ENCODE results near the gene OLFM1. TPM values are rescaled to one million over a fixed set of nuclear protein-coding genes. Genes with fewer than 3 reads are reported as not detected.

The OLFM1 gene
- polyA plus RNA-seq, 1 donor, result 29.3 TPM

DNA sequence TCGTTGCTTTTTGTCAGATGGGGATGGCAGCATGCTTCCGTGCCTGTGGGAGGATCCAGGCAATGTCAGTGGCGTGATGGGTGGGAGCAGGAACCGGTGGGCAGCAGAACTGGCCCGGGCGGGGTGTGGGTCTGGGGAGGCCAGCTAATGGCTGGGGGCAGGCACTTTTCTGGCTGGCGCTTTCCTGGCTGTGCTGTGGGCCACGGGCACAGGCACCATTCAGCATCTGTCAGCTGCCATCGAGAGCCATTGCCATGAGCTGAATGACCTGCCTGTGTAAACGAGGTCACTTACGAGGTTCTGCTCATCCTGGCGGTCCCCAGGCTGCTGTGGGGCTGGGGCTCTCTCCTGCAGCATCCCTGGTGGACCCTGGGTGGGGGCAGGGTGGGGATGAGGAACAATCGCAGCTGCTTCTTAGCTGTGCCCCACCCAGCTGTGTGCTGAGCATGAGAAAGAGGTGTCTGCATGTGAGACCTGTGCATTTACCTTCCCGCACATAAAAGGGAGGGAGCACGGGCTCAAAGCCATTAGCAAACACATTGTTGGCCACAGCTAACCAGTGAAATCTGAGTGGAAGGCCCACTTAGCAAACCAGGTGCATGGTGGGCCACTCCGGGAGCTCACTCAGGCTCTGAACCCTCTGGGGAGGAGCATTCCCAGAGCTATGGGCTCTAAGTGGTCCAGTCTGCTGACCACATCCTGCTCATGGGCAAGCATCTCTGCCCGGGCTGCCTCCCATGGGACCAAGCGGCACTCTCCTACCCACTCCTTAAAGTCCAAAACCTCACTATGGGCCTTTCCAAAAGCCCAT lies 41.3 kb upstream of the OLFM1 start:
- Histone ChIP-seq H3K4me1 (ENCODE audit: control insufficient read depth, insufficient read depth, low read length) (no peaks in the 10 kb centered on the region), H3K9me3 (ENCODE audit: control insufficient read depth, low read depth, low read length) (no peaks in the 10 kb centered on the region), H3K36me3 (ENCODE audit: control insufficient read depth, insufficient read depth, low read length) (no peaks in the 10 kb centered on the region), H3K27ac (ENCODE audit: low read length) (no peak overlapping the region), H3K4me3 (ENCODE audit: low read length) (no peak overlapping the region), H3K27me3 (ENCODE audit: control insufficient read depth, insufficient read depth, low read length) (no peaks in the 10 kb centered on the region)
- no peak for DNase-seq
- no CpG with 5 or more reads among the region's 18 CpGs for WGBS (ENCODE audit: insufficient coverage, low lambda C conversion rate)

DNA sequence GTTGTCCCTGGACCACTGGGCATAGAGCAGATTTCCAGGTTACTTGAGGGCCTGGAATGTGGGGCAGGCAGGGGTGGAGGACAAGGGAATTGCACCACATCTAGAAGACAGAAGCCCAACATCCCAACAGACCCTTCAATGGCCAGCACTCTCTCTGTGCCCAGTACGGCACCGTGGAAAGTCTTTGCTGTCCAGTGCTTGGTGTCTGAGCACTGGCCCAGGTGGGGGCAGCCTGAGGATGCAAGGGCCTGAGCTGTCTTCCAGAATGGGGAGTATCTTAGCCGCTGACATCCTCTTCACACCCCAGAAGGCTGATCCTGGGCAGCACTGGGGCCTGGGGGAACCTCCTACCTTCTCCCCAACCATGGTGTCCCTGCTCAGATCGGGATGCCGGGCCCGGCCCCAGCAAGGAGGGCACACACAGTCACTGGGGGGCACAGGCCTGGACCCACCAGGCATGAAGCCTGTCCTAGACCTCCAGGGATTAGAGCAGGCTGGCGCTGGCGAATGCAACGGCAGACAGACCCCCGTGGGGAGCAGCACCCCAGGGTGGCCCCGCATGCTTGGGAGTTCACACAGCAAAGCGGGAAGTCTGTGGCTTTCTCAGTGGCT lies 40.6 kb upstream of the OLFM1 start:
- WGBS (ENCODE audit: insufficient coverage, low lambda C conversion rate), result no CpG with 5 or more reads among the region's 12 CpGs
- Histone ChIP-seq H3K27ac (ENCODE audit: low read length) (no peak overlapping the region), H3K4me1 (ENCODE audit: control insufficient read depth, insufficient read depth, low read length) (no peaks in the 10 kb centered on the region), H3K27me3 (ENCODE audit: control insufficient read depth, insufficient read depth, low read length) (no peaks in the 10 kb centered on the region), H3K4me3 (ENCODE audit: low read length) (no peak overlapping the region), H3K36me3 (ENCODE audit: control insufficient read depth, insufficient read depth, low read length) (no peaks in the 10 kb centered on the region), H3K9me3 (ENCODE audit: control insufficient read depth, low read depth, low read length) (no peaks in the 10 kb centered on the region)
- no peak for DNase-seq

DNA sequence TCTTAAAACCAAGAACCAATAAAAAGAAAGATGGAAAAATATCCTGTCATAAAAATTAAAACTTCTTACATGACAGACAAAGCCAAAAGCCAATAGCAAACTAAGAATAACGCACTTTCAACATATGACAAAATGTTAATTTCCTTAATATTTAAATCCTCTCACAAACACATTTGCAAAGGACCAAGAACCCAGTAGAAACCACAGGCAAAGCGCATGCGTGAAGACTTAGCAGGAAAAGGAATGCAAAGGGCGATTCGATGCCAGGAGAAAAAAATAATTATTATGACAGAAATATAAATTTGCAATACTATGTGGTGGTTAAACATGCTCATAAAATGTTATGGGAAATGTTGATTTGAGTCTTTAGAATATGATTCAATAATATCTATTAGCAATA lies 39.9 kb upstream of the OLFM1 start:
- no peaks in the 10 kb centered on the region for H3K36me3 ChIP-seq (ENCODE audit: control insufficient read depth, insufficient read depth, low read length)
- no peaks in the 10 kb centered on the region for H3K27me3 ChIP-seq (ENCODE audit: control insufficient read depth, insufficient read depth, low read length)
- no peak for DNase-seq
- no peaks in the 10 kb centered on the region for H3K9me3 ChIP-seq (ENCODE audit: control insufficient read depth, low read depth, low read length)
- H3K4me3 ChIP-seq (ENCODE audit: low read length), result no peak overlapping the region
- WGBS (ENCODE audit: insufficient coverage, low lambda C conversion rate), result 98% methylated on average over 5 of the region's 5 CpGs
- H3K4me1 ChIP-seq (ENCODE audit: control insufficient read depth, insufficient read depth, low read length), result no peaks in the 10 kb centered on the region
- H3K27ac ChIP-seq (ENCODE audit: low read length), result no peak overlapping the region

DNA sequence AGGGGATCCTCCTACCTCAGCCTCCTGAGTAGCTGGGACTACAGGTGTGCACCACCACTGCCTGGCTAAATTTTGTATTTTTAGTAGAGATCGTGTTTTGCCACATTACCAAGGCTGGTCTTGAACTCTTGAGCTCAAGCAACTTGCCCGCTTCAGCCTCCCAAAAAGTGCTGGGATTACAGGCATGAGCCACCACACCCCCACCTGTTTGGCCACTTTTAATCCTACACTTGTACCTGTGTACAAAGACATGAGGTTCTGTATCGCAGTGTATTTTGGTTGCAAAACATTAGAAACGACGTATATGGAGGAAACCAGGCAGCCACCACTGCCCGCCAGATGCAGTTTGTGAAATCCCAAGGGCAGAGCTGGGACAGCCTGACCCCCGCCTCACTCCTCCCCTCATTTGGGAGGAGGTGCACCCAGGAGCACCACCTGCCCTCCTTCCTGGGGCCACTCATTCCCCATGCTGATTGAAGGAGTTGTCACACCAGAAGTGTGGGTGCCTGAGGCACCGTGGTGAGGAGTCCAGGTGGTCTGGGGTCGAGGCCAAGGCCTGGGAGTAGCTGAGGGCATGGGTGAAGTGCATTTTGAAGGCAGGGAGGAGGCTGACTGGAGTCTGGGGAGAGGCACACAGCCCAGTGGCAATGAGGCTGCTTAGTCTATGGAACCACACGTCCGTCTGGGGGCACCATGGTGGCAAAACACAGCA lies 39.3 kb upstream of the OLFM1 start:
- WGBS (ENCODE audit: insufficient coverage, low lambda C conversion rate), result no CpG with 5 or more reads among the region's 11 CpGs
- H3K4me1 ChIP-seq (ENCODE audit: control insufficient read depth, insufficient read depth, low read length), result no peaks in the 10 kb centered on the region
- no peak overlapping the region for H3K4me3 ChIP-seq (ENCODE audit: low read length)
- H3K27ac ChIP-seq (ENCODE audit: low read length), result no peak overlapping the region
- H3K27me3 ChIP-seq (ENCODE audit: control insufficient read depth, insufficient read depth, low read length), result no peaks in the 10 kb centered on the region
- H3K36me3 ChIP-seq (ENCODE audit: control insufficient read depth, insufficient read depth, low read length), result no peaks in the 10 kb centered on the region
- no peak for DNase-seq
- no peaks in the 10 kb centered on the region for H3K9me3 ChIP-seq (ENCODE audit: control insufficient read depth, low read depth, low read length)

DNA sequence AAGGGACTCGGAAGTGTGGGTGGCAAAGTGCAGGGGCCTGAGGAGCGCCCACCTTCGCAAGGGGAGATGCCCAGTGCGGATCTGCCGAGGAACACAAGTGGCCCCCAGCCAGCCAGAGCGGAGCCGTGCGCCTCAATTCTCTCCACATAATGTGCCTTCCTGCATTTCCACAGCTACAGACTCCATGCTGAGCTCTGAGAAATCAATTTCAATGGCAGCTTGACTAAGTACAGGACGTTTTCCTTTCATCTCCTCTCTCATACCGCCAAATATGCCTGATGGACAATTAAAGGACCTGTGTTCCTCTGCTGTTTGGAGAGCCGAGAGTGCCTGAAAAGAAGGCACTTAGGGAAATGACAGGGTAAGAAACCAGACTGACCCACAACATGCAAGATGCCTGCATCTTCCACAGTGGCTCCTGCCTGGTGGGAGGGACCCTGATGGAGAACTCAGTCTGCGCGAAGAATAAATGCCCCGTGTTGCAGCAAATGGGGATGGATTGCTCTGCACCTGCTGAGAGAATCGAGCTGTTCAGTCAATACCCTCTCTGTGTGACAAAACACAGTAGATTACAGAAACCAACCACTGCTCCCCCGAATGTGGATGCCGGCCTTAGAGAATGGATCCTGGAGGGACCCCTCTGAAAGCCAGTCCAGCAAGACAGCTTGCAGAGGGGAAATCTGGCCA lies 38.6 kb upstream of the OLFM1 start:
- H3K4me1 ChIP-seq (ENCODE audit: control insufficient read depth, insufficient read depth, low read length), result no peaks in the 10 kb centered on the region

DNA sequence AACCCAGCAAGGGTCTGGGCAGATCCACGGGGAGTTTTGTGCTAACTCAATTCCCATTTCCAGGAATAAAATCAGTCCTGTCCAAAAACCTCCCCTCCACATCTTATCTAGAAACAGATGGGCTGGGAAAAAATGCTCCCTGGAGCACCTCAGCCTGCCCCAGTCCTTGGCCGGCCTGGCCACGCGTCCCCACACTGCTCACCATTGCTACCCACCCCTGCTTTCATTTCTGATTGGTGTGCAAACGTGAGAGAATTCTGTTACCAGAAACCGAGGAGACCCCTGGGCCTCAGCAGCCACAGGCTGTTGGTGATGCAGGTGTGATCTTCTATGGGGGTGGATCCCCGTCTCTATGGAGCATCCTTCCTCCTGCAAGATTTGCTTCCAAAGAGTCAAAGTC lies 38.0 kb upstream of the OLFM1 start:
- Histone ChIP-seq H3K36me3 (ENCODE audit: control insufficient read depth, insufficient read depth, low read length) (no peaks in the 10 kb centered on the region), H3K4me3 (ENCODE audit: low read length) (no peak overlapping the region), H3K27me3 (ENCODE audit: control insufficient read depth, insufficient read depth, low read length) (no peaks in the 10 kb centered on the region), H3K9me3 (ENCODE audit: control insufficient read depth, low read depth, low read length) (no peaks in the 10 kb centered on the region), H3K27ac (ENCODE audit: low read length) (no peak overlapping the region), H3K4me1 (ENCODE audit: control insufficient read depth, insufficient read depth, low read length) (no peaks in the 10 kb centered on the region)
- no CpG with 5 or more reads among the region's 7 CpGs for WGBS (ENCODE audit: insufficient coverage, low lambda C conversion rate)
- DNase-seq, result no peak

More for the DNA sequence above, 38.6 kb upstream of the OLFM1 start:
- Histone ChIP-seq H3K27me3 (ENCODE audit: control insufficient read depth, insufficient read depth, low read length) (no peaks in the 10 kb centered on the region), H3K27ac (ENCODE audit: low read length) (no peak overlapping the region), H3K9me3 (ENCODE audit: control insufficient read depth, low read depth, low read length) (no peaks in the 10 kb centered on the region), H3K4me3 (ENCODE audit: low read length) (no peak overlapping the region), H3K36me3 (ENCODE audit: control insufficient read depth, insufficient read depth, low read length) (no peaks in the 10 kb centered on the region)
- no peak for DNase-seq
- no CpG with 5 or more reads among the region's 17 CpGs for WGBS (ENCODE audit: insufficient coverage, low lambda C conversion rate)

DNA sequence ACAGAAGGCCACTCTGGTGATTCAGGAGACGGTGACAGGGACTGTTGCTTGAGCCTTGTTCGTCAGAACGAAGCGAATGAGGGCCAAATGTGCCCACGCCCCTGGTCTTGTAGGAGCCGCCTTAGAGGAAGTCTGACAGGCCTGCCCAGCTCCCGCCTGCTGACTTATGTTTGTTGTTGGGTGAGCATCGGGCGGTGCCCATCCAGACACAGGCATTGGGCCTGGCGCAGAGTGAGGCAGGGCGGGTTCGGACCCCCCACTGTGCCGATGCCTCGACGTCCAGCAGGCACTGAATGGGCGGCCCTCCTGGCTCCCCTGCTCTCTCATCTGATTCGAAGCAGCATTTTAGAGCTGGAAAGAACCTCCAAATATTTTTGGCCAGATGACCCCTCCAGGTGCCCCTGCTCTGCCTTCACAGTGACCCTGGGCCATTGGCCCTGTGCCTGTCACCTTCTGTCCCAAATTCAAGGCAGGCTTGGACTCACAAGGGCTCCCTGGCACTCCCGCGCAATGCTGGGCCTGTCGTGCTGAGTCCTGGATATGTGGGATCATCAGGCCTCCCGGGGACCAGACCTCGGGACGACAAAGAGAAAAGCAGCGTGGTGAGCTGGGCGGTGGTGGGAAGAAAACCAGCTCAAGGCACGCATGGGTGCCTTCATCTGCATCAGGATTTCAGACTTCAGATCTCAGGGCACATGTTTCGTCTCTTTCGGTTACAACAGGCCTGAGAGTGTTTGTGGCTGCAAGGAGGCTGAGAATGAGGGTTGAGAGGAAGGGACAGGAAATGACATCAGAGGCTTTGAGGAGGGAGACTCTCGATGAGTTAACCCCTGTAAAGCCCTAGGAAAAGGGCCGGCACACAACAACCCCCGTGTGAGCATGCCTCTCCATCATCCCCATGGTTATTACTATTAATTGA lies 37.1 kb upstream of the OLFM1 start:
- Histone ChIP-seq H3K36me3 (ENCODE audit: control insufficient read depth, insufficient read depth, low read length) (no peaks in the 10 kb centered on the region), H3K27me3 (ENCODE audit: control insufficient read depth, insufficient read depth, low read length) (no peaks in the 10 kb centered on the region), H3K9me3 (ENCODE audit: control insufficient read depth, low read depth, low read length) (no peaks in the 10 kb centered on the region), H3K4me3 (ENCODE audit: low read length) (no peak overlapping the region), H3K27ac (ENCODE audit: low read length) (no peak overlapping the region), H3K4me1 (ENCODE audit: control insufficient read depth, insufficient read depth, low read length) (no peaks in the 10 kb centered on the region)
- DNase-seq, result no peak
- no CpG with 5 or more reads among the region's 31 CpGs for WGBS (ENCODE audit: insufficient coverage, low lambda C conversion rate)

DNA sequence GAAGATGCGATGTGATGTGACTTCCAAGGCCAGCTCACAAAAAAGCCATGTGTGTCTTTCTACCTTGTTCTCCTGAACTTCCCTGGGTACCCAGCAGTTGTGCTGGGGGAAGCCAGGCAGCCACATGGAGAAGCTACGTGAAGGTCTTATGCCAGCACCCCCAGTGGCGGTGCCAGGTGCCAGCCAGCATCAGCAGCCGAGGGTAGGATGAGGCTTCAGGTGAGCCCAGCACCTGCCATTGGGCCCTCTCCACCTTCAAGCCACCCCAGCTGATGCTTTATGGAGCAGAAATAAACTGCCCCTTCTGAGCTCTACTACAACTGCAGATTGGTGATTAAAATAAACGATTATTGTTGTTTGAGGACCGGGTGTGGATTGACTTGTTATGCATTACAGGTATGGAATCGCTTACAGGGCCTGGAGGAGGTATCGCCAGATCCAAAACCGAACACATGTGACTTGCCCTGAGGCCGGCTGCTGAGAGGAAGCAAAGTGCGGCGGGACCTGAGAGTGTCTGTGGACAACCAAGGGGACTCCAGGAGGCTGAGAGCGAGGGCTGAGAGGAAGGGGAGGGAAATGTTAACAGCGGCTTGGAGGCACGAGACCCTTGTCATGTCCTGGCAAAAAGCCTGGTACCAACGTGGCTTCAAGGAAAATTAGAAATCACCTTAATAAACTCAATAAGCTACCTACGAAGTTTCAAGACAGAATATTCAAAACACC lies 36.0 kb upstream of the OLFM1 start:
- DNase-seq, result no peak
- Histone ChIP-seq H3K9me3 (ENCODE audit: control insufficient read depth, low read depth, low read length) (no peaks in the 10 kb centered on the region), H3K4me1 (ENCODE audit: control insufficient read depth, insufficient read depth, low read length) (no peaks in the 10 kb centered on the region), H3K27ac (ENCODE audit: low read length) (no peak overlapping the region), H3K36me3 (ENCODE audit: control insufficient read depth, insufficient read depth, low read length) (no peaks in the 10 kb centered on the region), H3K4me3 (ENCODE audit: low read length) (no peak overlapping the region), H3K27me3 (ENCODE audit: control insufficient read depth, insufficient read depth, low read length) (no peaks in the 10 kb centered on the region)
- 90% methylated on average over 2 of the region's 17 CpGs for WGBS (ENCODE audit: insufficient coverage, low lambda C conversion rate)

DNA sequence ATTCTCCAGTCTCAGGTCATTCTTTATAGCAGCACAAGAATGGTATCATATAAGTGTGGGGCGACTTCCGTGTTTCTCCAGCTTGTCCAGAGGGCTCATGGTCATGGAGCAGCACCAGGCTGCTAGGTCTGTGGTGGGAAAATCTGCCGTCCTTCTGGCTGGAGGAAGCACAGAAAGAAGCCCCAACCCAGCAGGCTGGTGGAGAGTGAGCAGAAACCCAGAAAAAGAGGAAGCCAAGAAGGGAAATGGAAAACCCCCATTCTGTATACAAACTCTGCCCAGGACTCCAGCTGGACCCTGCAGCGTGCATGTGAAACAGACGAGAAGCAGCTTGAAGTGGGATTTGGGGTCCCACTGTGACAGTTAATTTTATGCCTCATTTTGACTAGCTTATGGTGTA lies 34.3 kb upstream of the OLFM1 start:
- no CpG with 5 or more reads among the region's 5 CpGs for WGBS (ENCODE audit: insufficient coverage, low lambda C conversion rate)
- H3K4me1 ChIP-seq (ENCODE audit: control insufficient read depth, insufficient read depth, low read length), result no peaks in the 10 kb centered on the region
- H3K4me3 ChIP-seq (ENCODE audit: low read length), result no peak overlapping the region
- no peaks in the 10 kb centered on the region for H3K36me3 ChIP-seq (ENCODE audit: control insufficient read depth, insufficient read depth, low read length)
- no peak for DNase-seq
- no peaks in the 10 kb centered on the region for H3K9me3 ChIP-seq (ENCODE audit: control insufficient read depth, low read depth, low read length)
- no peak overlapping the region for H3K27ac ChIP-seq (ENCODE audit: low read length)
- H3K27me3 ChIP-seq (ENCODE audit: control insufficient read depth, insufficient read depth, low read length), result no peaks in the 10 kb centered on the region

Data from large intestine (tissue), 3 donors.